Activated T-cell treated with anti-CD3 and anti-CD28 coated beads, Interleukin-2, amount 50 U/mL, for 1 hour (primary cell): ENCODE data around the gene USH2A.
"Not testable (repeated sequence)": the region's sequence is repeated elsewhere in the genome, so short reads cannot be mapped to it uniquely, and the experiment has no call there.

ENCODE experiments used
- DNase-seq: peaks from one replicate; pipeline ENCODE4 v3.0.0-alpha.2; 2020

Gene USH2A

GRCh38 chr1:216186141-216186540 lies 237.1 kb downstream of the USH2A start:
- no peak for DNase-seq

GRCh38 chr1:216184126-216184680 lies 239.0 kb downstream of the USH2A start:
- no peak for DNase-seq

GRCh38 chr1:216183454-216183853 lies 239.8 kb downstream of the USH2A start:
- no peak for DNase-seq

- no peak for DNase-seq
Observed at GRCh38 chr1:216183007-216183406, 240.2 kb downstream of the USH2A start.

GRCh38 chr1:216181590-216181989 lies 241.7 kb downstream of the USH2A start:
- DNase-seq = no peak

- no peak for DNase-seq
Observed at GRCh38 chr1:216178281-216178680, 245.0 kb downstream of the USH2A start.

GRCh38 chr1:216176970-216177369 lies 246.3 kb downstream of the USH2A start:
- no peak for DNase-seq

- no peak for DNase-seq
Observed at GRCh38 chr1:216175714-216176113, 247.5 kb downstream of the USH2A start.

GRCh38 chr1:216173376-216173995 lies 249.8 kb downstream of the USH2A start:
- no peak for DNase-seq

GRCh38 chr1:216169351-216169750 lies 253.9 kb downstream of the USH2A start:
- no peak for DNase-seq

GRCh38 chr1:216168546-216168945 lies 254.7 kb downstream of the USH2A start:
- DNase-seq = no peak

GRCh38 chr1:216154063-216154462 lies 269.2 kb downstream of the USH2A start:
- DNase-seq = no peak

- DNase-seq = no peak
Observed at GRCh38 chr1:216153130-216153529, 270.1 kb downstream of the USH2A start.

- DNase-seq = not testable (repeated sequence)
Observed at GRCh38 chr1:216145451-216146018, 277.7 kb downstream of the USH2A start.

- no peak for DNase-seq
Observed at GRCh38 chr1:216144661-216145450, 278.4 kb downstream of the USH2A start.

- no peak for DNase-seq
Observed at GRCh38 chr1:216142921-216143320, 280.3 kb downstream of the USH2A start.

GRCh38 chr1:216140730-216141524 lies 282.3 kb downstream of the USH2A start:
- no peak for DNase-seq

- no peak for DNase-seq
Observed at GRCh38 chr1:216124192-216124781, 299.0 kb downstream of the USH2A start.

GRCh38 chr1:216123446-216124191 lies 299.6 kb downstream of the USH2A start:
- DNase-seq = no peak

- no peak for DNase-seq
Observed at GRCh38 chr1:216119600-216119999, 303.6 kb downstream of the USH2A start.

- no peak for DNase-seq
Observed at GRCh38 chr1:216114180-216114579, 309.1 kb downstream of the USH2A start.

GRCh38 chr1:216113181-216113580 lies 310.1 kb downstream of the USH2A start:
- DNase-seq = no peak
